GM12874 (cell line): ENCODE results near the gene COL4A6.

Experiments used
- TF ChIP-seq, protein P1 (sequence below): IDR thresholded peaks from 2 replicates; pipeline ENCODE4 v1.5.1; 2011; ENCODE audit warnings: low read depth, mild to moderate bottlenecking, control low read depth, low read length, moderate library complexity; ENCODE audit not compliant: insufficient read depth

COL4A6 gene

GRCh38 chrX:108270280-108270679 lies 167.9 kb downstream of the COL4A6 start:
- TF ChIP-seq, protein P1, sequence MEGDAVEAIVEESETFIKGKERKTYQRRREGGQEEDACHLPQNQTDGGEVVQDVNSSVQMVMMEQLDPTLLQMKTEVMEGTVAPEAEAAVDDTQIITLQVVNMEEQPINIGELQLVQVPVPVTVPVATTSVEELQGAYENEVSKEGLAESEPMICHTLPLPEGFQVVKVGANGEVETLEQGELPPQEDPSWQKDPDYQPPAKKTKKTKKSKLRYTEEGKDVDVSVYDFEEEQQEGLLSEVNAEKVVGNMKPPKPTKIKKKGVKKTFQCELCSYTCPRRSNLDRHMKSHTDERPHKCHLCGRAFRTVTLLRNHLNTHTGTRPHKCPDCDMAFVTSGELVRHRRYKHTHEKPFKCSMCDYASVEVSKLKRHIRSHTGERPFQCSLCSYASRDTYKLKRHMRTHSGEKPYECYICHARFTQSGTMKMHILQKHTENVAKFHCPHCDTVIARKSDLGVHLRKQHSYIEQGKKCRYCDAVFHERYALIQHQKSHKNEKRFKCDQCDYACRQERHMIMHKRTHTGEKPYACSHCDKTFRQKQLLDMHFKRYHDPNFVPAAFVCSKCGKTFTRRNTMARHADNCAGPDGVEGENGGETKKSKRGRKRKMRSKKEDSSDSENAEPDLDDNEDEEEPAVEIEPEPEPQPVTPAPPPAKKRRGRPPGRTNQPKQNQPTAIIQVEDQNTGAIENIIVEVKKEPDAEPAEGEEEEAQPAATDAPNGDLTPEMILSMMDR = no peak

- TF ChIP-seq, protein P1 = no peak
Measured at GRCh38 chrX:108268434-108269080, 169.7 kb downstream of the COL4A6 start.

- TF ChIP-seq, protein P1 = no peak
Measured at GRCh38 chrX:108267557-108267956, 170.7 kb downstream of the COL4A6 start.

- TF ChIP-seq, protein P1 = no peak
Measured at GRCh38 chrX:108264376-108264775, 173.8 kb downstream of the COL4A6 start.

DNA sequence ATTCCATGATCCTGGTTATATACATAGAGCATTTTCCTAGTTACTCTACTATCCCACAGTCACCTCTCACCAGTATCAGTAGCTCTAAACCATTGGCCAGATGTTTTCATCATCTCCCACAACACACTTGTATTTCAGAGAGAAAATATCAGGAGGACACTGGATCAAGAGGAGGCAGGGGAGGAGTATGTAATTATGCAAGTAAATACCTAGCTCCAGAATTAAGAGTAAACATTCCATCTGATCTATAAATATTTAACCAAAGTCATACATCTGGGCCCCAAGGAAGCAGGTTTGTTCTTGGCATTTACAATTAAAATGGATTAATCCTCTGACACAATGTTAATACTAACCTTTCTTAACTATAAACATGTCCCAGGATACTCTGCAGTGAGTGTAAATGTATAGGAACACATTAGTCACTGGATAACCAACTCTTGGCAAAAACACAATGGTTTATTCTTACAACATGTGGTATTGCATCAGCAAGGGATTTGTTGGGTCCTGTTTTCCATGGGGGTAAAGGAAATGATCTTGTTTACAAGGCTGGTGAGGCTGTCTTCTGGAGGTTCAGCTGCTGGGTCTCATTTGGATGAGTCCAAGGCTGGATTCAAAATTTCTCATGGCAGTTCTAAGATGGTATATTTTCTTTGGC lies 176.5 kb downstream of the COL4A6 start:
- TF ChIP-seq, protein P1 = no peak

DNA sequence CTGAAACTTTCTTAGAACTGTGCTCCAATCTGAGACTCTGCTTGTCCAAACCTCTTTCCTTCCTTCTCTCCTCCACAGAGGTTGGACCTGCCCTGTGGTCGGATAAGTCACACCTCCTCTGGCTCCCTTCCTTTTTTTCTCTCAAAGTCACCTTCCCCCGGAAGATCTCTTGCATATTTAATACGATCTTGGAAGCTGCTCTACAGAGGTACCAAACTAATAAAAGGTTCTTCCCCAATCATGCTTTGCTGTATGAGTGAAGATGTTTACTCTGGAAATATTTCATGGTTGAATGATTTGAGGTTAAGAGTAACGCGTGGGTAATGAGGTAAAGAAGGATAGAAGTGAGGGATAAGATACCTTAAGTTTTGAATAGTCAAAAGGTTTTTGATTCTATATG lies 180.7 kb downstream of the COL4A6 start:
- TF ChIP-seq, protein P1 = no peak

- TF ChIP-seq, protein P1 = no peak
Measured at GRCh38 chrX:108254636-108255035, 183.6 kb downstream of the COL4A6 start.
